Brain microvascular endothelial cell (primary cell): ENCODE results near the gene CFAP251.
A peak's percentile ranks its signal among the peaks of the same experiment; 100 is the strongest.

Experiments
- DNase-seq: peaks from one replicate; pipeline ENCODE4 v3.0.0-alpha.2; 2020
- H3K27ac ChIP-seq: fragments of 250-450 bp; sonication (Bioruptor Pico); 2 replicates; pipeline ENCODE4 v1.5.1; 2020; ENCODE audit warnings: mild to moderate bottlenecking, moderate library complexity
- H3K27me3 ChIP-seq: fragments of 250-450 bp; sonication (Bioruptor Pico); replicated peaks from 2 replicates; pipeline ENCODE4 v1.5.1; 2020; ENCODE audit warnings: mild to moderate bottlenecking
- H3K36me3 ChIP-seq: fragments of 250-450 bp; sonication (Bioruptor Pico); replicated peaks from 2 replicates; pipeline ENCODE4 v1.5.1; 2020; ENCODE audit warnings: mild to moderate bottlenecking
- H3K4me3 ChIP-seq: 2 replicates; pipeline ENCODE4 v1.5.1; 2011; ENCODE audit warnings: low read depth, mild to moderate bottlenecking, control low read depth, low read length, moderate library complexity
- CTCF ChIP-seq: IDR thresholded peaks from 2 replicates; pipeline ENCODE4 v1.5.1; 2011; ENCODE audit warnings: low read depth, mild to moderate bottlenecking, moderate library complexity, low read length, control low read depth, inconsistent platforms; ENCODE audit errors: missing control alignments
- in situ Hi-C: cut with HindIII; loops from 2 replicates; pipeline ENCODE4 v1.10.0; 2017; ENCODE audit warnings: low sequenced_read_pairs, low pct_ligation_motif_present

Gene CFAP251

GRCh38 chr12:122018937-122019336, 100.5 kb downstream of the CFAP251 start:
- in situ Hi-C loops, result no loop called here
- Histone ChIP-seq H3K27me3 (no peaks in the 10 kb centered on the region), H3K36me3 (no peaks in the 10 kb centered on the region), H3K4me3 (no peak overlapping the region), H3K27ac (no peak overlapping the region)
- no peak for DNase-seq
- TF ChIP-seq CTCF, result no peak

- H3K27ac ChIP-seq, result no peak overlapping the region
- no peaks in the 10 kb centered on the region for H3K36me3 ChIP-seq
- no peak for DNase-seq
- in situ Hi-C loops, result no loop called here
- TF ChIP-seq CTCF, result no peak
- H3K27me3 ChIP-seq, result no peaks in the 10 kb centered on the region
- H3K4me3 ChIP-seq, result peak overlapping the region; percentile 64
Measured at GRCh38 chr12:122020795-122021192, 102.4 kb downstream of the CFAP251 start.

GRCh38 chr12:122021193-122021821, 102.9 kb downstream of the CFAP251 start:
- no peak overlapping the region for H3K27ac ChIP-seq
- no peak for TF ChIP-seq CTCF
- no peaks in the 10 kb centered on the region for H3K27me3 ChIP-seq
- DNase-seq, result no peak
- in situ Hi-C loops, result no loop called here
- H3K36me3 ChIP-seq, result no peaks in the 10 kb centered on the region
- peak overlapping the region; percentile 64 for H3K4me3 ChIP-seq

GRCh38 chr12:122021822-122022392, 103.5 kb downstream of the CFAP251 start, which contains the start of gene BCL7A:
TSS of gene BCL7A (plus strand) at chr12:122021884. CDS start at chr12:122022092, 208 bp downstream.
- H3K36me3 ChIP-seq, result no peaks in the 10 kb centered on the region
- H3K27me3 ChIP-seq, result no peaks in the 10 kb centered on the region
- peak within 1 kb of the TSS; percentile 74 for H3K27ac ChIP-seq
- in situ Hi-C loops, result no loop called here
- peak within 1 kb of the TSS; percentile 64 for H3K4me3 ChIP-seq
- peak; percentile 78 for DNase-seq
- no peak for TF ChIP-seq CTCF

GRCh38 chr12:122022393-122023338, 104.3 kb downstream of the CFAP251 start:
- H3K4me3 ChIP-seq, result peak overlapping the region; percentile 64
- no peak for TF ChIP-seq CTCF
- in situ Hi-C loops, result no loop called here
- H3K36me3 ChIP-seq, result no peaks in the 10 kb centered on the region
- H3K27ac ChIP-seq, result peak overlapping the region; percentile 74
- H3K27me3 ChIP-seq, result no peaks in the 10 kb centered on the region
- DNase-seq, result no peak
